ENCODE measurements around the gene HYDIN.
"Not testable (repeated sequence)": the region's sequence is repeated elsewhere in the genome, so short reads cannot be mapped to it uniquely, and the experiment has no call there.

The HYDIN gene

GRCh38 chr16:71023851-71024439 is 206.6 kb downstream of the HYDIN start:
- H3K9me3 Mint-ChIP-seq; DNase-seq (ENCODE audit: low spot score); H3K27me3 Mint-ChIP-seq (ENCODE audit: low read depth); H3K4me3 Mint-ChIP-seq; H3K4me1 Mint-ChIP-seq (ENCODE audit: low read depth); H3K27ac Mint-ChIP-seq; H3K36me3 Mint-ChIP-seq (ENCODE audit: low read depth): not testable (repeated sequence)

GRCh38 chr16:71021961-71022537 is 208.5 kb downstream of the HYDIN start:
- not testable (repeated sequence) for H3K4me1 Mint-ChIP-seq (ENCODE audit: low read depth); H3K9me3 Mint-ChIP-seq; H3K27ac Mint-ChIP-seq; H3K27me3 Mint-ChIP-seq (ENCODE audit: low read depth); H3K36me3 Mint-ChIP-seq (ENCODE audit: low read depth); DNase-seq (ENCODE audit: low spot score); H3K4me3 Mint-ChIP-seq

- not testable (repeated sequence) for H3K36me3 Mint-ChIP-seq (ENCODE audit: low read depth); H3K4me1 Mint-ChIP-seq (ENCODE audit: low read depth); H3K4me3 Mint-ChIP-seq; H3K9me3 Mint-ChIP-seq; DNase-seq (ENCODE audit: low spot score); H3K27me3 Mint-ChIP-seq (ENCODE audit: low read depth); H3K27ac Mint-ChIP-seq
These were observed 211.3 kb downstream of the HYDIN start for GRCh38 chr16:71019067-71019682.

GRCh38 chr16:71015419-71015818 is 215.1 kb downstream of the HYDIN start:
- not testable (repeated sequence) for H3K9me3 Mint-ChIP-seq; H3K36me3 Mint-ChIP-seq (ENCODE audit: low read depth); H3K27ac Mint-ChIP-seq; DNase-seq (ENCODE audit: low spot score); H3K4me1 Mint-ChIP-seq (ENCODE audit: low read depth); H3K4me3 Mint-ChIP-seq; H3K27me3 Mint-ChIP-seq (ENCODE audit: low read depth)

- not testable (repeated sequence) for H3K36me3 Mint-ChIP-seq (ENCODE audit: low read depth); H3K27ac Mint-ChIP-seq
These were observed 220.9 kb downstream of the HYDIN start for GRCh38 chr16:71009440-71010223.

GRCh38 chr16:71006516-71006915 is 224.0 kb downstream of the HYDIN start:
- DNase-seq (ENCODE audit: low spot score); H3K9me3 Mint-ChIP-seq; H3K27me3 Mint-ChIP-seq (ENCODE audit: low read depth); H3K27ac Mint-ChIP-seq; H3K36me3 Mint-ChIP-seq (ENCODE audit: low read depth); H3K4me3 Mint-ChIP-seq; H3K4me1 Mint-ChIP-seq (ENCODE audit: low read depth): not testable (repeated sequence)

More at GRCh38 chr16:71009440-71010223, 220.9 kb downstream of the HYDIN start:
- not testable (repeated sequence) for H3K27me3 Mint-ChIP-seq (ENCODE audit: low read depth); DNase-seq (ENCODE audit: low spot score); H3K4me3 Mint-ChIP-seq; H3K4me1 Mint-ChIP-seq (ENCODE audit: low read depth); H3K9me3 Mint-ChIP-seq

GRCh38 chr16:70999735-71000134 is 230.8 kb downstream of the HYDIN start:
- not testable (repeated sequence) for H3K4me3 Mint-ChIP-seq; H3K27me3 Mint-ChIP-seq (ENCODE audit: low read depth); DNase-seq (ENCODE audit: low spot score); H3K9me3 Mint-ChIP-seq; H3K4me1 Mint-ChIP-seq (ENCODE audit: low read depth); H3K36me3 Mint-ChIP-seq (ENCODE audit: low read depth); H3K27ac Mint-ChIP-seq

- H3K4me1 Mint-ChIP-seq (ENCODE audit: low read depth); DNase-seq (ENCODE audit: low spot score); H3K4me3 Mint-ChIP-seq; H3K27ac Mint-ChIP-seq; H3K36me3 Mint-ChIP-seq (ENCODE audit: low read depth); H3K27me3 Mint-ChIP-seq (ENCODE audit: low read depth); H3K9me3 Mint-ChIP-seq: not testable (repeated sequence)
These were observed 234.7 kb downstream of the HYDIN start for GRCh38 chr16:70995799-70996198.

- not testable (repeated sequence) for H3K27me3 Mint-ChIP-seq (ENCODE audit: low read depth); H3K4me1 Mint-ChIP-seq (ENCODE audit: low read depth); DNase-seq (ENCODE audit: low spot score); H3K27ac Mint-ChIP-seq; H3K36me3 Mint-ChIP-seq (ENCODE audit: low read depth); H3K9me3 Mint-ChIP-seq; H3K4me3 Mint-ChIP-seq
These were observed 238.0 kb downstream of the HYDIN start for GRCh38 chr16:70992511-70992910.

GRCh38 chr16:70987019-70987715 is 243.4 kb downstream of the HYDIN start:
- not testable (repeated sequence) for DNase-seq (ENCODE audit: low spot score); H3K4me1 Mint-ChIP-seq (ENCODE audit: low read depth); H3K27me3 Mint-ChIP-seq (ENCODE audit: low read depth); H3K36me3 Mint-ChIP-seq (ENCODE audit: low read depth); H3K27ac Mint-ChIP-seq; H3K9me3 Mint-ChIP-seq; H3K4me3 Mint-ChIP-seq

GRCh38 chr16:70984675-70985074 is 245.8 kb downstream of the HYDIN start:
- H3K36me3 Mint-ChIP-seq (ENCODE audit: low read depth); H3K4me3 Mint-ChIP-seq; H3K9me3 Mint-ChIP-seq; DNase-seq (ENCODE audit: low spot score); H3K27ac Mint-ChIP-seq; H3K27me3 Mint-ChIP-seq (ENCODE audit: low read depth); H3K4me1 Mint-ChIP-seq (ENCODE audit: low read depth): not testable (repeated sequence)

- not testable (repeated sequence) for H3K9me3 Mint-ChIP-seq; H3K27me3 Mint-ChIP-seq (ENCODE audit: low read depth); DNase-seq (ENCODE audit: low spot score); H3K4me3 Mint-ChIP-seq; H3K36me3 Mint-ChIP-seq (ENCODE audit: low read depth); H3K27ac Mint-ChIP-seq; H3K4me1 Mint-ChIP-seq (ENCODE audit: low read depth)
These were observed 262.2 kb downstream of the HYDIN start for GRCh38 chr16:70968332-70968731.

- not testable (repeated sequence) for H3K4me1 Mint-ChIP-seq (ENCODE audit: low read depth); H3K9me3 Mint-ChIP-seq; H3K36me3 Mint-ChIP-seq (ENCODE audit: low read depth); H3K27ac Mint-ChIP-seq; H3K4me3 Mint-ChIP-seq; H3K27me3 Mint-ChIP-seq (ENCODE audit: low read depth); DNase-seq (ENCODE audit: low spot score)
These were observed 270.4 kb downstream of the HYDIN start for GRCh38 chr16:70960169-70960568.

GRCh38 chr16:70954922-70955321 is 275.6 kb downstream of the HYDIN start:
- DNase-seq (ENCODE audit: low spot score); H3K4me3 Mint-ChIP-seq; H3K36me3 Mint-ChIP-seq (ENCODE audit: low read depth); H3K27me3 Mint-ChIP-seq (ENCODE audit: low read depth); H3K9me3 Mint-ChIP-seq; H3K27ac Mint-ChIP-seq; H3K4me1 Mint-ChIP-seq (ENCODE audit: low read depth): not testable (repeated sequence)

Data from T-helper 2 cell treated with Interferon-gamma antibody and Interleukin-4, amounts not matched to agents 5 μg/mL and 100 μg/mL, for 36 hours (primary cell).